Stomach (tissue), 9 donors: ENCODE data around the gene LSR. TPM values are rescaled to one million over a fixed set of nuclear protein-coding genes. Genes with fewer than 3 reads are reported as not detected.

ENCODE experiments used
- DNase-seq, 2 donors: peaks; one replicate each; pipeline versions ENCODE4 v3.0.0 to v3.0.0-alpha.2; 2013 to 2019
- H3K27ac ChIP-seq, 5 donors: fragments of 200-600 bp in 4 of 5; sonication (generic) in 4 of 5; one replicate each; pipeline ENCODE4 v1.5.1; 2013 to 2019; ENCODE audit warnings: mild to moderate bottlenecking in 1 of 5, moderate library complexity in 1 of 5
- H3K27me3 ChIP-seq, 3 donors: fragments of 200-600 bp; sonication (generic); one replicate each; pipeline ENCODE4 v1.5.1; 2017 to 2019; ENCODE audit warnings: mixed run types in 1 of 3
- H3K36me3 ChIP-seq, 4 donors: fragments of 200-600 bp; sonication (generic); 1 replicate in 3 of 4; 2 replicates in 1 of 4; pipeline ENCODE4 v1.5.1; 2016 to 2019
- H3K4me1 ChIP-seq, 4 donors: fragments of 200-600 bp; sonication (generic); one replicate each; pipeline ENCODE4 v1.5.1; 2016 to 2019
- H3K4me3 ChIP-seq, 4 donors: fragments of 200-600 bp; sonication (generic) in 3 of 4; one replicate each; pipeline ENCODE4 v1.5.1; 2016 to 2019; ENCODE audit warnings: mild to moderate bottlenecking in 1 of 4
- H3K9me3 ChIP-seq, 4 donors: fragments of 200-600 bp; sonication (generic); one replicate each; pipeline ENCODE4 v1.5.1; 2016 to 2019
- EP300 ChIP-seq: sonication (generic); formaldehyde crosslinking; IDR thresholded peaks from one replicate; pipeline ENCODE4 v1.6.1; 2017; ENCODE audit warnings: antibody characterized with exemption
- POLR2A ChIP-seq, 4 donors: fragments of 450-650 bp; IDR thresholded peaks; one replicate each; pipeline ENCODE4 v1.6.1; 2016; ENCODE audit warnings: antibody characterized with exemption in 4 of 4, control low read depth in 2 of 4, mild to moderate bottlenecking in 1 of 4, moderate library complexity in 1 of 4
- POLR2AphosphoS5 ChIP-seq, 3 donors: sonication (generic); formaldehyde crosslinking; IDR thresholded peaks; one replicate each; pipeline ENCODE4 v1.6.1; 2016; ENCODE audit warnings: antibody characterized with exemption in 3 of 3
- WGBS, 5 donors: extraction: QIAGEN DNeasy Blood & Tissue Kit in 3 of 5; methylation state at CpG; one replicate each; pipeline versions ENCODE4 v1.1.5 to v1.1.7; 2013 to 2018; 5-methylcytosine and 5-hydroxymethylcytosine counted together
- intact Hi-C: fragments of 100-400 bp; cut with DNase I; formaldehyde crosslinking; loops from one replicate; pipeline ENCODE4 v1.15.1; 2023; ENCODE audit warnings: low total_unique reads
- polyA plus RNA-seq, 3 donors: library from polyadenylated mRNA; stranded (reverse); fragments of 200-250 nt; gene quantifications; one replicate each; pipeline ENCODE4 v1.2.3, GENCODE V29; 2013
- total RNA-seq, 5 donors: library from RNA; depleted of rRNA; stranded (reverse); fragments of >200 nt; gene quantifications; one replicate each; pipeline versions ENCODE4 v1.1.0 to v1.2.3, GENCODE V29; 2014 to 2016
- TF ChIP-seq, protein P1 (sequence below), 7 experiments: fragments of 450-650 bp in 4 of 7; fragments of 200-600 bp in 3 of 7; sonication (generic) in 3 of 7; IDR thresholded peaks; one replicate each; pipeline ENCODE4 v1.5.1; 2016 to 2019; ENCODE audit warnings: antibody characterized with exemption in 7 of 7, control low read depth in 2 of 7, mild to moderate bottlenecking in 1 of 7
- donor health status: healthy with polysubstance abuse.
- donor health status: Bipolar disorder and iron deficiency.
- donor health status: healthy.

LSR gene
- total and polyA plus RNA-seq, 8 donors, result 17.9 to 174 (median 78.6) TPM

- H3K9me3 ChIP-seq, result peaks cover 0 to under 1% (median 0%) of the 10 kb centered on the region in 4 donors
- DNase-seq, result no peak
- H3K36me3 ChIP-seq, result no peaks in the 10 kb centered on the region
- 74 to 86% (median 77%) methylated on average over 8 to 9 of the region's 9 CpGs for WGBS, 5 donors
- H3K27ac ChIP-seq, result no peak overlapping the region
- intact Hi-C loops, result no loop called here
- TF ChIP-seq EP300 (no peak), POLR2A (IDR thresholded peaks at IDR 0.05) (no peak), POLR2AphosphoS5 (IDR thresholded peaks at IDR 0.05) (no peak)
- TF ChIP-seq, protein P1, sequence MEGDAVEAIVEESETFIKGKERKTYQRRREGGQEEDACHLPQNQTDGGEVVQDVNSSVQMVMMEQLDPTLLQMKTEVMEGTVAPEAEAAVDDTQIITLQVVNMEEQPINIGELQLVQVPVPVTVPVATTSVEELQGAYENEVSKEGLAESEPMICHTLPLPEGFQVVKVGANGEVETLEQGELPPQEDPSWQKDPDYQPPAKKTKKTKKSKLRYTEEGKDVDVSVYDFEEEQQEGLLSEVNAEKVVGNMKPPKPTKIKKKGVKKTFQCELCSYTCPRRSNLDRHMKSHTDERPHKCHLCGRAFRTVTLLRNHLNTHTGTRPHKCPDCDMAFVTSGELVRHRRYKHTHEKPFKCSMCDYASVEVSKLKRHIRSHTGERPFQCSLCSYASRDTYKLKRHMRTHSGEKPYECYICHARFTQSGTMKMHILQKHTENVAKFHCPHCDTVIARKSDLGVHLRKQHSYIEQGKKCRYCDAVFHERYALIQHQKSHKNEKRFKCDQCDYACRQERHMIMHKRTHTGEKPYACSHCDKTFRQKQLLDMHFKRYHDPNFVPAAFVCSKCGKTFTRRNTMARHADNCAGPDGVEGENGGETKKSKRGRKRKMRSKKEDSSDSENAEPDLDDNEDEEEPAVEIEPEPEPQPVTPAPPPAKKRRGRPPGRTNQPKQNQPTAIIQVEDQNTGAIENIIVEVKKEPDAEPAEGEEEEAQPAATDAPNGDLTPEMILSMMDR (IDR thresholded peaks at IDR 0.05), result no peak
- peaks cover 0 to 19% (median 0%) of the 10 kb centered on the region in 4 donors for H3K4me1 ChIP-seq
- H3K4me3 ChIP-seq, result no peak overlapping the region
- peaks cover 0 to 17% (median 0%) of the 10 kb centered on the region in 3 donors for H3K27me3 ChIP-seq
Observed at GRCh38 chr19:35316560-35316959, 67.8 kb downstream of the LSR start.

Other genes starting within 250 kb of the LSR start
- gene GRAMD1A, start 248.7 kb upstream of the LSR start, total RNA-seq, result 10 to 100 TPM; 39.7 to 74.1 (median 48.1) TPM
- gene GRAMD1A, start 248.7 kb upstream of the LSR start, polyA plus RNA-seq, result 10 to 100 TPM; 29.8 to 52.2 (median 34.4) TPM
- gene SCN1B, start 218.5 kb upstream of the LSR start, total RNA-seq, result 10 to 100 TPM in 1 of 5 donors, 1 to 10 TPM in 3, not detected in 1; 1.3 to 36.6 (median 3.5) TPM
- gene SCN1B, start 218.5 kb upstream of the LSR start, polyA plus RNA-seq, result 1 to 10 TPM; 3.7 to 8.6 (median 6.1) TPM
- gene HPN, start 207.3 kb upstream of the LSR start, total RNA-seq, result 10 to 100 TPM in 4 of 5 donors, not detected in 1; 14.7 to 45.2 (median 21.9) TPM
- 10 to 100 TPM; 19.2 to 39.4 (median 33.7) TPM for gene HPN, start 207.3 kb upstream of the LSR start, polyA plus RNA-seq
- gene FXYD3, start 133.2 kb upstream of the LSR start, total RNA-seq, result 100 to 1,000 TPM in 4 of 5 donors, 10 to 100 TPM in 1; 84.8 to 704 (median 191) TPM
- gene FXYD3, start 133.2 kb upstream of the LSR start, polyA plus RNA-seq, result 100 to 1,000 TPM; 442 to 800 (median 537) TPM
- gene LGI4, start 113.9 kb upstream of the LSR start, total RNA-seq, result 10 to 100 TPM in 3 of 5 donors, 1 to 10 TPM in 2; 3.1 to 40.0 (median 16.3) TPM
- 10 to 100 TPM in 2 of 3 donors, 1 to 10 TPM in 1; 4.4 to 18.6 (median 10.4) TPM for gene LGI4, start 113.9 kb upstream of the LSR start, polyA plus RNA-seq
- gene FXYD1, start 110.2 kb upstream of the LSR start, total RNA-seq, result 100 to 1,000 TPM in 1 of 5 donors, 10 to 100 TPM in 2, 1 to 10 TPM in 1, not detected in 1; 7.5 to 193 (median 14.8) TPM
- 10 to 100 TPM; 24.0 to 67.4 (median 60.3) TPM for gene FXYD1, start 110.2 kb upstream of the LSR start, polyA plus RNA-seq
- gene FXYD7, start 105.7 kb upstream of the LSR start, total RNA-seq, result 1 to 10 TPM in 1 of 5 donors, not detected in 4; 2.6 TPM
- under 1 TPM in 1 of 3 donors, not detected in 2; 0.55 TPM for gene FXYD7, start 105.7 kb upstream of the LSR start, polyA plus RNA-seq
- 100 to 1,000 TPM in 1 of 5 donors, 10 to 100 TPM in 4; 10.3 to 118 (median 19.2) TPM for gene FXYD5, start 94.3 kb upstream of the LSR start, total RNA-seq
- gene FXYD5, start 94.3 kb upstream of the LSR start, polyA plus RNA-seq, result 10 to 100 TPM; 37.9 to 81.1 (median 55.0) TPM
- gene FAM187B, start 20.3 kb upstream of the LSR start, total RNA-seq, result not detected
- under 1 TPM in 1 of 3 donors, not detected in 2; 0.25 TPM for gene FAM187B, start 20.3 kb upstream of the LSR start, polyA plus RNA-seq
- 100 to 1,000 TPM in 1 of 5 donors, 10 to 100 TPM in 4; 26.8 to 105 (median 71.8) TPM for gene USF2, start 20.0 kb downstream of the LSR start, total RNA-seq
- 100 to 1,000 TPM in 1 of 3 donors, 10 to 100 TPM in 2; 83.9 to 109 (median 88.2) TPM for gene USF2, start 20.0 kb downstream of the LSR start, polyA plus RNA-seq
- 10 to 100 TPM in 1 of 5 donors, not detected in 4; 10.4 TPM for gene HAMP, start 33.5 kb downstream of the LSR start, total RNA-seq
- 1 to 10 TPM in 1 of 3 donors, under 1 TPM in 1, not detected in 1; 0.60 to 6.6 TPM for gene HAMP, start 33.5 kb downstream of the LSR start, polyA plus RNA-seq
- gene MAG, start 43.2 kb downstream of the LSR start, total RNA-seq, result 1 to 10 TPM in 1 of 5 donors, under 1 TPM in 1, not detected in 3; 0.73 to 5.5 TPM
- under 1 TPM in 1 of 3 donors, not detected in 2; 0.05 TPM for gene MAG, start 43.2 kb downstream of the LSR start, polyA plus RNA-seq
- gene CD22, start 80.2 kb downstream of the LSR start, total RNA-seq, result 1 to 10 TPM in 2 of 5 donors, not detected in 3; 3.1 to 5.7 TPM
- 1 to 10 TPM; 2.0 to 5.5 (median 4.0) TPM for gene CD22, start 80.2 kb downstream of the LSR start, polyA plus RNA-seq
- gene FFAR1, start 98.9 kb downstream of the LSR start, total RNA-seq, result under 1 TPM in 1 of 5 donors, not detected in 4; 0.18 TPM
- not detected for gene FFAR1, start 98.9 kb downstream of the LSR start, polyA plus RNA-seq
- gene FFAR3, start 109.5 kb downstream of the LSR start, total RNA-seq, result not detected
- under 1 TPM in 2 of 3 donors, not detected in 1; 0.30 to 0.56 TPM for gene FFAR3, start 109.5 kb downstream of the LSR start, polyA plus RNA-seq
- gene GPR42, start 122.1 kb downstream of the LSR start, total RNA-seq, result not detected
- gene GPR42, start 122.1 kb downstream of the LSR start, polyA plus RNA-seq, result under 1 TPM in 1 of 3 donors, not detected in 2; 0.19 TPM
- 1 to 10 TPM in 1 of 5 donors, not detected in 4; 1.4 TPM for gene FFAR2, start 199.3 kb downstream of the LSR start, total RNA-seq
- gene FFAR2, start 199.3 kb downstream of the LSR start, polyA plus RNA-seq, result under 1 TPM; 0.35 to 0.62 (median 0.46) TPM
- gene KRTDAP, start 241.5 kb downstream of the LSR start, total RNA-seq, result not detected
- 1 to 10 TPM in 2 of 3 donors, not detected in 1; 2.3 to 3.0 TPM for gene KRTDAP, start 241.5 kb downstream of the LSR start, polyA plus RNA-seq